ENCODE results near the gene MRGPRD.
"Not testable (repeated sequence)": the region's sequence is repeated elsewhere in the genome, so short reads cannot be mapped to it uniquely, and the experiment has no call there.

MRGPRD gene

DNA sequence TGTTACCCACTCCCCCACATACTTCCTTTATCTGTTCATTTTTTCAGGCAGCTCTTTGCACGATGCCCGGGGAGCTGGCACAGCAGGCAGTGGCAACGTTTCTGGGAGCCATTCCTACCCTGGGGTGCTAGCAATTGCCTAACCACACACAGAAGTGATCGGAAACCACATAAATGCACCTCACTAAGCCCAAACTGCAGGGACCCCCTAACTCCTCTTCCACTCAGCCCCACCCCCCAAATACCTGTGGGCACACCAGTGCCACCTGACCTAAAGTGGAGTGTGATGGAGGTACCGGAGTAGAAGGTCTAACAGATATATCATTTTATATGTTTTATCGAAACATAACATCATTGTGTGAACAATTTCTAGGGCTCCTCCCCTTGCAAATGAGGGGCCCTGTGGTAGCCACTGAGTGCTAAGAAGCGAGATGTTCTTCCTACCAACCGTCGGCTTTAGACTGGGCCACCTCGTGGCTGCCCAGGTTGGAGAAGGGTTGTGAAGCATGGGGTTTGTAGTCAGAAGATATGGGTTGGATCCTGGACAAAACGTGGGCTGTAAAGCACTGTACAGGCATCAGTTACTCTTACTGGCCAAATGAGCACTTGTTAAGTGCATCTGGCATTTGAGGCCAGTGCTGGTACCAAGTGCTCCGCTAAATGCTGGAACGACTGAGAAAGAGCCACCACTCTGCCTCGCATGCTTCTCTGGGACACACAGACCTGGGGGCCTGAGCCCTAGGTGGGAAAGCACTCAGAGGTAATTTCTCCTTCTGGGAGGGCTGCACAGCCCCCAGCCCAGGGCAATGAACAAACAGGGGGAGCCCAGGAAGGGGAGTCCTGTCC is 2.8 kb downstream of the MRGPRD start:
- H3K9me3 ChIP-seq (ENCODE audit: insufficient read depth, low read length, severe bottlenecking) = no peaks in the 10 kb centered on the region
- H2AFZ ChIP-seq (ENCODE audit: low read depth, low read length) = no peak overlapping the region
- no peak overlapping the region for H3K4me3 ChIP-seq (ENCODE audit: low read depth in 1 of 2, low read length in 2 of 2)
- TF ChIP-seq, protein P1, sequence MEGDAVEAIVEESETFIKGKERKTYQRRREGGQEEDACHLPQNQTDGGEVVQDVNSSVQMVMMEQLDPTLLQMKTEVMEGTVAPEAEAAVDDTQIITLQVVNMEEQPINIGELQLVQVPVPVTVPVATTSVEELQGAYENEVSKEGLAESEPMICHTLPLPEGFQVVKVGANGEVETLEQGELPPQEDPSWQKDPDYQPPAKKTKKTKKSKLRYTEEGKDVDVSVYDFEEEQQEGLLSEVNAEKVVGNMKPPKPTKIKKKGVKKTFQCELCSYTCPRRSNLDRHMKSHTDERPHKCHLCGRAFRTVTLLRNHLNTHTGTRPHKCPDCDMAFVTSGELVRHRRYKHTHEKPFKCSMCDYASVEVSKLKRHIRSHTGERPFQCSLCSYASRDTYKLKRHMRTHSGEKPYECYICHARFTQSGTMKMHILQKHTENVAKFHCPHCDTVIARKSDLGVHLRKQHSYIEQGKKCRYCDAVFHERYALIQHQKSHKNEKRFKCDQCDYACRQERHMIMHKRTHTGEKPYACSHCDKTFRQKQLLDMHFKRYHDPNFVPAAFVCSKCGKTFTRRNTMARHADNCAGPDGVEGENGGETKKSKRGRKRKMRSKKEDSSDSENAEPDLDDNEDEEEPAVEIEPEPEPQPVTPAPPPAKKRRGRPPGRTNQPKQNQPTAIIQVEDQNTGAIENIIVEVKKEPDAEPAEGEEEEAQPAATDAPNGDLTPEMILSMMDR (IDR thresholded peaks at IDR 0.05; ENCODE audit: borderline replicate concordance, extremely low read depth, low read length, poor library complexity, severe bottlenecking) = no peak
- TF ChIP-seq EZH2 (IDR thresholded peaks at IDR 0.05; ENCODE audit: borderline replicate concordance, low read depth, low read length, severe bottlenecking) = no peak
- DNase-seq = no peak
- H3K79me2 ChIP-seq (ENCODE audit: insufficient read depth, low read length) = no peaks in the 10 kb centered on the region
- H3K27ac ChIP-seq (ENCODE audit: low read length) = no peak overlapping the region
- H3K9ac ChIP-seq (ENCODE audit: low read depth, low read length) = no peak overlapping the region
- H3K4me1 ChIP-seq (ENCODE audit: insufficient read depth, low read length) = no peaks in the 10 kb centered on the region
- peaks cover 2% of the 10 kb centered on the region for H3K27me3 ChIP-seq (ENCODE audit: insufficient read depth, low read length, poor library complexity)
- H3K4me2 ChIP-seq (ENCODE audit: insufficient read depth, low read length) = no peak overlapping the region
- no peak for ATAC-seq (ENCODE audit: insufficient read depth, low read depth)
- H4K20me1 ChIP-seq (ENCODE audit: insufficient read depth, low read length) = no peaks in the 10 kb centered on the region
- no peaks in the 10 kb centered on the region for H3K36me3 ChIP-seq (ENCODE audit: insufficient read depth, low read length)

DNA sequence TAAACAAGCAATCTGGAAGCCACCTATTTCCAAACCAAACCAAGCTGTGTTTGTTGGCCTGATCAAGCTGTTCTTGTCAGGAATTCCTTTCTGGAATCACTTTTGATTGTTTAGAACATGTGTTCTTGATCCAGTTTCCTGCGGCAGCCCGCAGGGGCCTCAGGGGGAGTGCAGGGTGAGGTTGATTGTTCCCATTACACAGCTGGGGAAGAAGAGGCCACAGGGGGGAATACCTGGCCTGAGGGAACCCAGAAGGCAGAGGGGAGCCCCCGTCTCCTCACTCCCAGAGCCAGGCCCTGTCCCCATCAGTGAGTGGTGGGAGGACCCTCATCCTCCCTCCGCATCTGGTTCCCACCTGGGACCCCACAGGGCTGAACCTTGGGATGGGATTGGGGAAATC is 4.2 kb downstream of the MRGPRD start:
- Histone ChIP-seq H3K4me3 (ENCODE audit: low read depth in 1 of 2, low read length in 2 of 2) (no peak overlapping the region), H3K9ac (ENCODE audit: low read depth, low read length) (no peak overlapping the region), H3K9me3 (ENCODE audit: insufficient read depth, low read length, severe bottlenecking) (no peaks in the 10 kb centered on the region), H3K36me3 (ENCODE audit: insufficient read depth, low read length) (no peaks in the 10 kb centered on the region), H4K20me1 (ENCODE audit: insufficient read depth, low read length) (no peaks in the 10 kb centered on the region), H3K27ac (ENCODE audit: low read length) (no peak overlapping the region), H3K27me3 (ENCODE audit: insufficient read depth, low read length, poor library complexity) (no peaks in the 10 kb centered on the region), H3K79me2 (ENCODE audit: insufficient read depth, low read length) (no peaks in the 10 kb centered on the region), H3K4me1 (ENCODE audit: insufficient read depth, low read length) (no peaks in the 10 kb centered on the region), H3K4me2 (ENCODE audit: insufficient read depth, low read length) (no peak overlapping the region), H2AFZ (ENCODE audit: low read depth, low read length) (no peak overlapping the region)
- DNase-seq (no peak), ATAC-seq (ENCODE audit: insufficient read depth, low read depth) (no peak)
- TF ChIP-seq, protein P1 (IDR thresholded peaks at IDR 0.05; ENCODE audit: borderline replicate concordance, extremely low read depth, low read length, poor library complexity, severe bottlenecking) = no peak
- TF ChIP-seq EZH2 (IDR thresholded peaks at IDR 0.05; ENCODE audit: borderline replicate concordance, low read depth, low read length, severe bottlenecking) = no peak

DNA sequence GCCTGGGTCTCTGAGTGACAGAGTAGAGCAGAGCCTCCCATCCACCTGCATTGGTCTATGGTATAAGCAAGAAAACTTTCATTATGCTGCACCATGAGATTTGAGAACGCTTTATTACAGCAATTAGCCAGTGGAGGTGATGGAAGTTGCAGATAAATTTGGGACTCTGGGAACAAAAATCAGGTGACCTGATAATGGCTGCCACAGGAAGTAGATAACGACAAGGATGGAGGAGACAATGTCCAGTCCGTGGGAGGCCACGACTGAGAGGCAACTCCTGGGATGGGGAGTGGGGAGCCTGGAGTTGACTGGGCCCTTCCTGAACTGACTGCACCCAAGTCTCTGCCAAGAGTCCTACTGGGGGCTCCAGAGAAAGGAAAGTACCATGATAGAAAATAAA is 4.7 kb downstream of the MRGPRD start:
- DNase-seq = no peak
- H3K4me3 ChIP-seq (ENCODE audit: low read depth in 1 of 2, low read length in 2 of 2) = no peak overlapping the region
- H3K27me3 ChIP-seq (ENCODE audit: insufficient read depth, low read length, poor library complexity) = no peaks in the 10 kb centered on the region
- H2AFZ ChIP-seq (ENCODE audit: low read depth, low read length) = no peak overlapping the region
- no peaks in the 10 kb centered on the region for H4K20me1 ChIP-seq (ENCODE audit: insufficient read depth, low read length)
- H3K4me2 ChIP-seq (ENCODE audit: insufficient read depth, low read length) = no peak overlapping the region
- TF ChIP-seq EZH2 (IDR thresholded peaks at IDR 0.05; ENCODE audit: borderline replicate concordance, low read depth, low read length, severe bottlenecking) = no peak
- H3K27ac ChIP-seq (ENCODE audit: low read length) = no peak overlapping the region
- no peaks in the 10 kb centered on the region for H3K4me1 ChIP-seq (ENCODE audit: insufficient read depth, low read length)
- H3K9me3 ChIP-seq (ENCODE audit: insufficient read depth, low read length, severe bottlenecking) = no peaks in the 10 kb centered on the region
- no peak for ATAC-seq (ENCODE audit: insufficient read depth, low read depth)
- no peak overlapping the region for H3K9ac ChIP-seq (ENCODE audit: low read depth, low read length)
- no peaks in the 10 kb centered on the region for H3K79me2 ChIP-seq (ENCODE audit: insufficient read depth, low read length)
- no peaks in the 10 kb centered on the region for H3K36me3 ChIP-seq (ENCODE audit: insufficient read depth, low read length)

GRCh38 chr11:68974421-68975194 is 6.2 kb downstream of the MRGPRD start:
- H3K36me3 ChIP-seq (ENCODE audit: insufficient read depth, low read length) = no peaks in the 10 kb centered on the region
- H3K27me3 ChIP-seq (ENCODE audit: insufficient read depth, low read length, poor library complexity) = no peaks in the 10 kb centered on the region
- H3K9ac ChIP-seq (ENCODE audit: low read depth, low read length) = no peak overlapping the region
- TF ChIP-seq EZH2 (IDR thresholded peaks at IDR 0.05; ENCODE audit: borderline replicate concordance, low read depth, low read length, severe bottlenecking) = no peak
- TF ChIP-seq, protein P1 (IDR thresholded peaks at IDR 0.05; ENCODE audit: borderline replicate concordance, extremely low read depth, low read length, poor library complexity, severe bottlenecking) = no peak
- no peaks in the 10 kb centered on the region for H3K9me3 ChIP-seq (ENCODE audit: insufficient read depth, low read length, severe bottlenecking)
- H2AFZ ChIP-seq (ENCODE audit: low read depth, low read length) = peak overlapping the region; percentile 54; the same call in 1 of the 2 replicates
- H4K20me1 ChIP-seq (ENCODE audit: insufficient read depth, low read length) = no peaks in the 10 kb centered on the region
- peak; percentile 16 for DNase-seq
- ATAC-seq (ENCODE audit: insufficient read depth, low read depth) = peak; percentile 74
- H3K4me3 ChIP-seq (ENCODE audit: low read depth in 1 of 2, low read length in 2 of 2) = no peak overlapping the region
- H3K4me1 ChIP-seq (ENCODE audit: insufficient read depth, low read length) = no peaks in the 10 kb centered on the region
- H3K27ac ChIP-seq (ENCODE audit: low read length) = no peak overlapping the region
- H3K79me2 ChIP-seq (ENCODE audit: insufficient read depth, low read length) = no peaks in the 10 kb centered on the region
- H3K4me2 ChIP-seq (ENCODE audit: insufficient read depth, low read length) = no peak overlapping the region

GRCh38 chr11:68973706-68974105 is 7.1 kb downstream of the MRGPRD start:
- H3K4me3 ChIP-seq (ENCODE audit: low read depth in 1 of 2, low read length in 2 of 2); H3K36me3 ChIP-seq (ENCODE audit: insufficient read depth, low read length); H3K4me1 ChIP-seq (ENCODE audit: insufficient read depth, low read length); H3K79me2 ChIP-seq (ENCODE audit: insufficient read depth, low read length); H4K20me1 ChIP-seq (ENCODE audit: insufficient read depth, low read length); H3K4me2 ChIP-seq (ENCODE audit: insufficient read depth, low read length); H2AFZ ChIP-seq (ENCODE audit: low read depth, low read length); DNase-seq; H3K9ac ChIP-seq (ENCODE audit: low read depth, low read length); H3K9me3 ChIP-seq (ENCODE audit: insufficient read depth, low read length, severe bottlenecking); H3K27me3 ChIP-seq (ENCODE audit: insufficient read depth, low read length, poor library complexity); H3K27ac ChIP-seq (ENCODE audit: low read length); ATAC-seq (ENCODE audit: insufficient read depth, low read depth): not testable (repeated sequence)
